Measurements from ENCODE around the gene NF1.

- TF ChIP-seq USF2 (CRISPR knock-in tag; IDR thresholded peaks at IDR 0.05) = no peak
- TF ChIP-seq CTCF (IDR thresholded peaks at IDR 0.05) = no peak
- no peak for TF ChIP-seq STAT6 (CRISPR knock-in tag; conservative IDR thresholded peaks at IDR 0.05; ENCODE audit: low read depth)
- no peak for TF ChIP-seq IRF1 (CRISPR knock-in tag; IDR thresholded peaks at IDR 0.05)
- no peak for TF ChIP-seq FOXJ3 (CRISPR knock-in tag; IDR thresholded peaks at IDR 0.05; ENCODE audit: borderline replicate concordance)
- TF ChIP-seq ETV6 (CRISPR knock-in tag; IDR thresholded peaks at IDR 0.05) = no peak
- TF ChIP-seq SP1 (CRISPR knock-in tag; conservative IDR thresholded peaks at IDR 0.05) = no peak
- no peak for TF ChIP-seq NFYB (CRISPR knock-in tag; conservative IDR thresholded peaks at IDR 0.05; ENCODE audit: low read depth)
These were observed 283.9 kb downstream of the NF1 start for GRCh38 chr17:31378638-31379037.
